GM12872 (cell line): ENCODE measurements around the gene PDSS2.

ENCODE experiments used
- TF ChIP-seq, protein P1 (sequence below): IDR thresholded peaks from 3 replicates; pipeline ENCODE4 v1.5.1; 2011; ENCODE audit warnings: low read depth, mild to moderate bottlenecking, low read length, moderate library complexity; ENCODE audit not compliant: insufficient read depth

The PDSS2 gene

DNA sequence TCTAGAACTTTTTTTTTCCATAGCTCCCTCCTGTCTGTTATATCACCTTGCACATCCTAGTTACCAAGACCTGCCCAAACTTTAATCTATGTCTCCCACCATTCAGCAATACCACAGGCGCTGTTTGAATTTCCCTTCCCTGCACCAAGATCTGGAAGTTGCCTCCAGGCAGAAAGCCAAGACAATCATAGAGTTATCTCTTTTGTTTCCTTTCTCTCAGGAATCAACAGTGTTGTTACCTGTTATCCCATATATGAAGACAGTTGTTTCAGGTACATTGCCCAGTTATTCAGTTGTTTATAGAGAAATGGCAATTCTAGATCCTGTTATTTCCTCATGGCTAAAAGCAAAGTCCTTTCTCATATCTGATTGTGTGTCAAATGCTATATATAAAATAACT, 63.2 kb downstream of the PDSS2 start:
- TF ChIP-seq, protein P1, sequence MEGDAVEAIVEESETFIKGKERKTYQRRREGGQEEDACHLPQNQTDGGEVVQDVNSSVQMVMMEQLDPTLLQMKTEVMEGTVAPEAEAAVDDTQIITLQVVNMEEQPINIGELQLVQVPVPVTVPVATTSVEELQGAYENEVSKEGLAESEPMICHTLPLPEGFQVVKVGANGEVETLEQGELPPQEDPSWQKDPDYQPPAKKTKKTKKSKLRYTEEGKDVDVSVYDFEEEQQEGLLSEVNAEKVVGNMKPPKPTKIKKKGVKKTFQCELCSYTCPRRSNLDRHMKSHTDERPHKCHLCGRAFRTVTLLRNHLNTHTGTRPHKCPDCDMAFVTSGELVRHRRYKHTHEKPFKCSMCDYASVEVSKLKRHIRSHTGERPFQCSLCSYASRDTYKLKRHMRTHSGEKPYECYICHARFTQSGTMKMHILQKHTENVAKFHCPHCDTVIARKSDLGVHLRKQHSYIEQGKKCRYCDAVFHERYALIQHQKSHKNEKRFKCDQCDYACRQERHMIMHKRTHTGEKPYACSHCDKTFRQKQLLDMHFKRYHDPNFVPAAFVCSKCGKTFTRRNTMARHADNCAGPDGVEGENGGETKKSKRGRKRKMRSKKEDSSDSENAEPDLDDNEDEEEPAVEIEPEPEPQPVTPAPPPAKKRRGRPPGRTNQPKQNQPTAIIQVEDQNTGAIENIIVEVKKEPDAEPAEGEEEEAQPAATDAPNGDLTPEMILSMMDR: no peak

DNA sequence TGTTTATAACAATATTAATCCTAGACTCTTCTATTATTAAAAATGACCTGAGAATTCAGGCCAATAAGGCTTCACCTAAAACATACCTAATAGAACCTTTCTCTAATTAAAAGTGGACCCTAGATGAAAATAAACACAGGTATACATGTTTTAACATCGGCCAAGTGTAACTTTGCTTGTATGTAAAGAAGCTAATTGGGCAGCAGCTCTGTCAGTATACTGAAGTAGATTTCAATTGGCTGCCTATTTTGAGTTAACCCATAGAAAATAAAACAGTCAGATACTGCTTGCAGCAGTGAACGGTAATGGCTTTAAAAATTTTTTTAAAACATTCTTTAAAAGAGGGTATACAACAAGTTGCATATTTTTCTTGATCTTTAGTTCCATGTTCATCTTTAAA, 67.3 kb downstream of the PDSS2 start:
- TF ChIP-seq, protein P1: no peak

DNA sequence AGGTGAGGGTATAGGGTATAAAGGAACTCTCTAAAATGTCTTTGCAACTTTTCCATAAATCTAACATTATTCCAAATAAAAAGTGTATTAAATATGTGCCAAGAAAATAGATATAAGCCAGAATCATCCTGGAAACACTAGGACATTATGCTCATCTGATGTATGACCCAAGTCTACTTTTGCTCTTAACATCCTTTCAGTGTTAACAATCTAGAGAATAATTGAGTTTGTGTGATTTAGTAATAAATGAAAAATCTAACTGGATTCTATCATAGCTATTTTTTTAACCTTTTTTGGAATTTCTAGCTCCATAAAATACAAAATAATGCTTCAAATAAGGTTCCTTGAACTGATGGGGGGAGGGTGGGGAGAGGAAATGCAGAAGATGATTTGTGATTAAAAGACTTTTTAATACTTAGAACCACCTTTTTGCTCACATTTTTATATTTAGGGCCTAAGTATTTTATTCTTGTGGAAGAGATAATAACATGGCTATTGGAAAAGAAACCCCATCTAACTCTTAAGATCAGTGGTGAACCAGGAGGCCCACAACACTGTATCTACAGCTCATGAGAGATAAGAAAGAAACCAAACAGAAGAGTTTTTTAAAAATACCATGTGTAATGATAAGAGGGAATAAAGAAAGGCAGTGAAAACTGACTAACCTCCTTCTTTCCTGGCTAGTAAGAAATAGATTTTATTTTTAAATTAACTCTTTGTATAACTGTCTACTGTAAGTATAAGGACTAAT, 68.5 kb downstream of the PDSS2 start:
- TF ChIP-seq, protein P1: no peak

DNA sequence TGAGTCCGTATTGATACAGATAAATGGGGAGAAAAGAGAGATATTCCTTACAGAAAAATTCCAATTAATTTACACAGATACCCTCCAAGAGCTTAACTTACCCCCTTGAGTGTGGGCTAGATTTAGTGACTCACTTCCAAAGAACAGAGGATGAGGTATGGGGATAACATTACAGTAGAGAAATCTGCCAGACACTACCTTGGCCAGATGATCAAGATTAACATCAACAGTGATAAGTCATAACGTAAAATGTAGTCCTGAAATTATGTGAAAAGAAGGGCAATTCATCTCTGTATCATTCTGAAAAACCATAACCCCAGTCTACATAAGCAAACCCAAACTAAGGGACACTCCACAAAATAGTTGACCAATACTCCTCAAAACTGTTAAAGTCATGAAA, 69.3 kb downstream of the PDSS2 start:
- TF ChIP-seq, protein P1: no peak

DNA sequence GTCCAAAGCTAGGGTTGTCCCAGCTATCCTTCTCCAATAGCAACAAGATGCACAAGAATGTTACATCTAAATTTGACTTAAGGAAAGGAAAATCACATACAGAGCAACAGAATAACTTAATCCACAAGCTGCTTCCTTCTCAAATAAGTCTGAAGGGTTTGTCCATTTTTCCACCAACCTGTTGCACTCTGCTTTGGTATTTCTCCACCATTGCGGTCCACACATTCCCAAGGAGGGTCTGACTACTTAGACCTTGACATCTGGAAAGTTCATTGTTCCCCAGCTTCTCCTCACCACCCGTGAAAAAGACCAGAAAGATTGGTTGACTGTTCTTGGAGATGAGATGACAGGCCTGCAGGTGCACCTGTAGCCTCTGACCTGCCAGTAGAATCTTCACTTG, 72.5 kb downstream of the PDSS2 start:
- TF ChIP-seq, protein P1: no peak

DNA sequence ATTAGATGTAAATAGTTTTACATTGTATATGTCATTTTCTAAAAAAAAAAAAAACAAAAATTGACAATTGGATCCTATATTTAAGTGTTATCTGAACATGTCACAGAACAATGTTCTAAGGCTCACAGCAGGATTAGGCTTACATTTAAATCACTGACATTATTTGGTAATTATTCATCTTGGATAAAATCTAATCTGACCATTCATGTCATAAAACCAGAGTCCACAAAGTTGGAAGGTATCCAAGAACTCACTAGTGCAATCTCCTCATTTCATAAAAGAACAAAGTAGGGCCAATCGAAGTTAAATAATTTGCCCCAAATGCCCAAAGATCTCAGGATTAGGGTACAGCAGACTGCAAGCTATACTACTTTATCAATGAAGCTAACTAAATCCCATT, 73.0 kb downstream of the PDSS2 start:
- TF ChIP-seq, protein P1: no peak

DNA sequence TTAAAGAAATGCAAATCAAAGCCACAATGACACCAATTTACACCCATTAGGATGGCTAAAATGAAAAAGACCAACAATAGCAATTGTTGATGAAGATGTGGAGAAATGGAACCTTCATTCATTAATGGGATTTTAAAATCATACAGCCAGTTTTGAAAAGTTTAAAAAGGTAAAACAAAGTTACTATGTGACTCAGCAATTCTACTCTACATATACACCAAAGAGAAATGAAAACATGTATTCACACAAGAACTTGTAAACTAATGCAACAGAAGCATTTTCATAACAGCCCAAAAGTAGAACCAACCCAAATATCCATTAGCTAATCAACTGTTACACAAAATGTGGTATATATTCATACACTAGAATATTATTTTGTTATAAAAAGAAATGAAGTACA, 75.7 kb downstream of the PDSS2 start:
- TF ChIP-seq, protein P1: no peak

DNA sequence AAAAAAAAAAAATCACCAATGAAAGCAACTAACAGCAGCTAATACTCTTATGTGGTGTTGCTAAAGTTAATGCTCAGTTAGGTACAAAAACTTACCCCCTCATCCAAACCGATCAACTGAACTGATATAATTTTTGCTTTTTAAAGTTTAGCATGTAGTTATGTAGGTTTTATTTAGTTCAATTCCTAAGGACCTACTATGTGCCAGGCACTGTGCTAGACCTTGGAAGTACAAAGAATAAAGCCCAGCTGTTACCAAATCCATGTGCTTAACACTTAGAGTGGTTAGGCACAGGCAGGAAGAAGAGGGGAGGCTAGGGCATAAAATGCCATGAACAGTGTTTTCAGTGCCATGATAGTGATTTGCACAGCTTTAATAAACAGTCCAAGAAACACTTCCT, 85.1 kb downstream of the PDSS2 start:
- TF ChIP-seq, protein P1: no peak
